Glomerular visceral epithelial cell (primary cell): ENCODE data around the gene PAPPA2.

Experiments used
- DNase-seq: peaks from one replicate; pipeline ENCODE4 v3.0.0-alpha.2; 2016; ENCODE audit errors: extremely low spot score

Gene PAPPA2

DNA sequence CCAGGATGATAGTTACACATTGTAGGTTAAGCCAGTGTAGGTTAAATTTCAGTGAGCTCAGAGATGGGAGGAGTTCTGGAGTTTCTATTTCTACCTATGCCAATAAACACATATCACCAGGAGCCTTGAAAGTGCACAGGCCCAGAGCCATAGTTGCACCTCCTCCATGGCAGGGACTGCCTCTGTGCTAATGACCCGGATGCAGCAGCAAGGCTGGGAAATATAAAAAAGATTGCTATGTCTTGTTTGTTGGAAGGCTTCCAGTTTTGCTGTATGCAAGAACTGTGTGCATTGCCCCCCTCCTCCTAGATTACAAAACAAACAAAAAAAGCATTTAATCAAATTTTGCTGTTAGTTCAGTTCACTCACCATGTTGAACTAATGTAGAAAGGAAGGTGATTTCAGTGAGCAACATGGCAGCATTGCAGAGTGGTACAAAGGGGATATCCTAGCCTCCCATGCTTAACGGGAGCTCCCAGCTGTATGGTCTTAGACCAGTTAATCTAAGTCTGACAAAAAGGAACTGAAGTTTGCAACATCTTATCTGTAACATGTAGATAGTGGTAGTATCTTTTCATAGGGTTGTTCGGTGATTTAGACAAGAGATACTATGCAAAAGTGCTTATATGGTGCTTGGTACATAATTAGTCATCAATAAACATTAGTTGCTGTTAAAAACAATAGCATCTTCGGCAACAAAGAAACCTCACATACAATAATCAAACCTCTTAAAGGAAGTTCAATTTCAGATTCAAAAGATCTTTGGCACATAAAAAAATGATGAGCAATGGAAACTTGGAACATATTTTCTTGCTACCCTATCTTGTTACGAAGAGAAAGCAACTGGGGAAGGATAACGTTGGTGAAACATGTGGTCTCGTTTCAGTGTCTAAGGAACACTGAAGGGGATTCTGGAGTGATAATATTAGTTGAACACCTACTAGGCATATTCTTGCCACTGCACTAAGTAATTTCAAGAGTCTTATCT lies 392.1 kb downstream of the PAPPA2 start:
- no peak for DNase-seq

DNA sequence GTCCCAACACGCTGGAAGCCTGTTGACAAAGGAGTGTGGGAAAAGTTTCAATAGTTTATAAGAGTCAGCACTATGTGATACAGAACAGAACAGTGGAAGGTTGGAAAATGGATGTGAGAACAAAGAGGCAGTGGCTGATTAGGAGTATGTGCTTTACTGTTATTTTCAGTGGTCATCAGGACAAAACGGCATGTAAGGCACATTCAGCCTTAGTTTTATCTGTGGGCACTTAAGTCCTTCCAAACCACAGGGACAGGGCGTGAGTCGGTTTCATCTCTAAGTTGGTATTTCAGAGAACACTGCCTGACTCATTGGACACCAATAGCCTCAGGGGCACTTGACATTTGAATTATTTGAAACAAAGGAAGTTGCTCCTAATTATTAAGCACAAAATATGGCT lies 394.7 kb downstream of the PAPPA2 start:
- DNase-seq = no peak

DNA sequence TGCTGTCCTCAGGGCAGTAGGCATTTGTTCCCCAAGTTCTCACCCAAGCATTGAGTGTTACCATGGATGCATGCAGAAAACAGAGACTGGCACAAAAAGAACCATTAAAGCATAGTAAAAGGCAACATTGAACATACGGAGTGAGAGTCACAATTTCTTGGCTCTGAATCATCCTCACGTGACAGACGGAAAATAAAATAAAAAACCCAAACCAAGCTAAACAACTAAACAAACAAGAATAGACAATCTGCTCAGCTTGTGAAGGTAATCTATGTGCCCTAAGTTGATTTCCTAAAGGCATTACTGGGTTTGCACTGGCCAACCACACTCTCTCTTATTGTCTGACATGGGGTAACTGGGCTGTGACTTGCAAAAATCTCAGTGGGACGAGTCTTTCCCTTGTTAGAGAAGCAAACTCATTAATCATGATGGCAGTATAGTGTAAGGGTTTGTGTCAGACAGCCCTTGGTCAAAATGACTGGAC lies 395.5 kb downstream of the PAPPA2 start:
- no peak for DNase-seq

DNA sequence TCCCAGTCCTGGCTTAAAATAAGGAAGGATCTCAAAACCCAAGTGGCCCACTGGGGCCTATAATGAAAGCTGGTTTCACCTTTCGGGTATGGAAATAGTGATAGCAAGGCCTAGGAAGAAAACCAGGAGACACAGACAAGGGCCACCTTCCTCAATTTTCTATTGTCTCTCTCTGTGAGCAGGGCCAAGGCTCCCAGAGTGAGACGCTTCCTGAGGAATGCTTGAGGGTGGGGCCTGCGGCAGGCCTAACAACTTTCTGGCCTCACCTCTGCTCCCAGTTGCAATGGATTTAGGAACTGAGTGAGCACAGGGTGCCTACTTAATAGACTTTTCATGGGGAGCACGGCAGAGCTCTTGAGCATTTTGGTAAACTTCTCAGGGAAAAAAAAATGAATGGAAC lies 400.6 kb downstream of the PAPPA2 start:
- DNase-seq = no peak

DNA sequence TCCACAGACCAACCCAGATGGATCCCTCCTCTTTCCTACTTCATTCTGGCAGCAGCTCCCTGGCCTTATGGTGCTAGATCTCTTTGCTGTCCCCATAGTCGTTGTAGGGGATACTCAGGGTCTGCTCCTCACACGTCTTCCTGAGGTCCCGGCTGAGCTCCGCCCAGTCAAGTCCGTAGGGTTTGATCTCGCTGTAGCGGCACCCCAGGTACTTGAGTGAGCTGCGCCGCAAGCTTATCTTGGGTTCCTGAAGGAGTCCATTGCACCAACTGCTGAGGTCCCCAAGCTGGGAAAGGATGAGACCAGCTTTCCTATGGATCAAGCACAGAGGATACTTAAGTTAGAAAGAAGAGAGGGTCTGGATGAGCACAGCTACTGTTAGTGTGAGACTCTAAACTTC lies 401.2 kb downstream of the PAPPA2 start:
- no peak for DNase-seq

DNA sequence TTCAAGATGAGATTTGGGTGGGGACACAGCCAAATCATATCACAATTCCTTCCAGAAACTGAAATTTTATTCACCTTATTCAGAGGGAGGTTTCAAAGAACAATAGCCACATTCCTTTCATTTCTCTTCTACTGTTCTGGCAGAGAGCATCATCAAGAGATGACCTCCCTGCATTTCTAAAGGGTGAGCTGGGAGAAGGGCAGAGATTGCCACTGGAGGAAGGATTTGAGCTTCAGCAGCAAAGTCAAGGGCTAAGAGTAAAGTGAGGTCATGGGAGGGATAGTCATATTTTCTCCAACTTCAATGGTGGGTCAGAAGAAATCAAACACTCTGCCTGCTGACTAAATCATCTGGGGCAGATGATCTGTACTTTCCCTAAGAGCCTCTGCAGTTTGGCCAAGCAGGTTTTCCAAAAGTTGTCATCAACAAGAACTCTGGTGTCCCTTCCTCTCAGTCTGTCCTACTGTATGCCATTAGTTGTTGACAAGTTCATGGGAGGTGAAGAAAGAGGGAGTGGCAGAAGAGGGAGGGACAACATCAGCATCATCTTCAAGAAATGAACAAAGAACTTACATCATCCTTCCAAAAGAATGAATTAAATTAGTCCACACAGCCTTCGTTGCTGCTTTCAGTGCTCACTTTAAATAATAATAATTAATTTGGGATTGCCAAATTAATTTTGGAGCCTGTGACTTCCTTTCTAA lies 403.2 kb downstream of the PAPPA2 start:
- no peak for DNase-seq

DNA sequence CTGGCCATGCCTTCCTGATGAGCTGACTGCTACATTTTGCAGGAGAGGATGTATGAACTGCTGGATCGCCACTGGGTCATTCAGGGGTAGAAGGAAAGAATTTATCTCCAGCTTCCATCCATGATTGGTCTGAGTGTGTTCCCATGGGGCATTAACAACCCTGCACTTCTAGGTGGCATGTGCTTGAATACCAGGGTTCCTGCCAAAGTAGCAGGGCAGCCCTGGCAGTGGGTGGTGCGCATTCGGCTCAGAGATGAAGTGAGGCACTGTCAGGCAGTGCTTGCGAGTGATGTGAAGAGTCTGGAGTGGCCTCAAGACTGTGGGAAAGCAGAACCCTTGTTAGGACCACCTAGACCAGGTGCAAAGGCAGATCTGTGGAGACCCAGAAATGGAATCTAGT lies 406.6 kb downstream of the PAPPA2 start:
- DNase-seq = no peak

DNA sequence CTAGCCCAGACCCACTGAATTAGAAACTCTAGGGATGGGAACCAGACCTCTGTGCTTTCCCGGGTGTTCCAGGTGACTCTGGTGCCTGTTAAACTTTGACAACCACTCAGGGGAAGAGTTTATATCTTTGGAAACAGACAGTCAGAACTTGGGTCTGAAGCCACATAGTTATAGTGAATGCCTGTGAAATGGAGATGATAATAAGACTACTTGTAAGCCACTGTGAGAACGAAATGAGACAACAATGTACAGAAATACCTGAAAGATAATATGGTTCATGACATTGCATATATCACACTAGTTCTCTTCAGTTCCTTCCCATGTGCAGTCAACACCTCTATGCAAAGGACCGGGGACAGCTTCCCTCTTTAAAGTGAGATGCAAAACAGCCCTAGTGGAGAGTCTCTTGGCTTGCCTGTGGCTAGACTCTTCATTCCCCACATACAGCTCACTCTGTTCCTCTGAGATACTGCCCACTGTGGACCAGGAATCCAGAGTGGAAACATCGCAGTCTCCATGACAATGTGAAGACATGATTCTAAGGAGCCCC lies 414.1 kb downstream of the PAPPA2 start:
- no peak for DNase-seq

DNA sequence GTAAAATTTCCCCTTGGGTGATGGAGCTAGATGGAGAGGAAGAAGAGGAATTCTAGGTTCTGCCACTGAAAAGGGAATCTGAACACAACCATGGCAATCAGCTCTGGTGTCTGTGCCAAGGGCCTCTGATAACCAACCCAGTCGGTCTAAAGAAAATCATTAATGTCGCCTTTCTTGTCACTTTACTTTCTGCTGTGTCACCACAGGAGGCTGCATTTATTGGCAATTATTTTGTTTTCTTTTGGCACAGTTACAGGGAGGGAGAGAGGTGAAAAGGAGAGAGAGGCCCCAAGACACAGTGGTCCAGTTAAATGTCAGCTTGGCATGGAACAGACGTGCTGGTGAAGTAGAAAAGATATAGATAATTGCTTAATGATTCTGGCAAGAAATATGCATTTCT lies 414.6 kb downstream of the PAPPA2 start:
- DNase-seq = no peak

DNA sequence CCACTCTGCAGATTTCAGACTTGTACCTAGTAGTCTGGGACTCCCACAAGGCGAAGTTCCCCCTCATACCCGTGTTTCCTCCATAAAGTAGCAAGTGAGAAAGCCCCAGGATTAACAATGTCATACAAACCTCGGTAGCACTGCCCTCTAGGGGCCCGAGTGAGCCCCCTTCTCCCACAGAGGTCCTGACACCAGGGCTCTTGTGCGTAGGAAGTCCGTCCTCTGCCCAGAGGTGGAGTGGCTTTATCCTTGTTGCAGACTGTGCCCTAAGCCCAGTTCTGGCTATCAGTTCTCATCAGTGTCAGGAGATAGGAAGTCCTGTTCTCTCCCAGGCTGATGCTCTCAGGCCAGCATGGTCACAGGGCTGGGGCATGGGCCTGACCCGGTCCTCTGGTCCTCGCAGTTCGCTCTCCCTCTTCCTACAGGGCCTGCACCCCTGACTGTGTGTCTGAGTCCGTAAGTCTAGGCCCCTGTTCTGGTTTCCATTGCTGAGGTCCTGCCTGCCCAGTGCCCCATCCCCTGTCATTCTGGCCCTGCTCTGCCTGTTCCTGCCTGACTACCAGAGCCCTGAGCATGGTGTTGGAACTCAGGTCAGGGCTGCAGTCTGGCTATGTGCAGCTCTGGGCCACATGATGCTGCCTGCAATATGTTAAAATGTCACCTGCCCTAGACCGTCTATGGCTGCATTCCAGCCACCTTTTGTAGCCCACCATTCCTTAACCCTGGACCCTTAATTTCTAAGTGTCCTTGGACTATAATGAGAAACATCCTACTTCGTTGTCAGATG lies 416.0 kb downstream of the PAPPA2 start:
- no peak for DNase-seq

DNA sequence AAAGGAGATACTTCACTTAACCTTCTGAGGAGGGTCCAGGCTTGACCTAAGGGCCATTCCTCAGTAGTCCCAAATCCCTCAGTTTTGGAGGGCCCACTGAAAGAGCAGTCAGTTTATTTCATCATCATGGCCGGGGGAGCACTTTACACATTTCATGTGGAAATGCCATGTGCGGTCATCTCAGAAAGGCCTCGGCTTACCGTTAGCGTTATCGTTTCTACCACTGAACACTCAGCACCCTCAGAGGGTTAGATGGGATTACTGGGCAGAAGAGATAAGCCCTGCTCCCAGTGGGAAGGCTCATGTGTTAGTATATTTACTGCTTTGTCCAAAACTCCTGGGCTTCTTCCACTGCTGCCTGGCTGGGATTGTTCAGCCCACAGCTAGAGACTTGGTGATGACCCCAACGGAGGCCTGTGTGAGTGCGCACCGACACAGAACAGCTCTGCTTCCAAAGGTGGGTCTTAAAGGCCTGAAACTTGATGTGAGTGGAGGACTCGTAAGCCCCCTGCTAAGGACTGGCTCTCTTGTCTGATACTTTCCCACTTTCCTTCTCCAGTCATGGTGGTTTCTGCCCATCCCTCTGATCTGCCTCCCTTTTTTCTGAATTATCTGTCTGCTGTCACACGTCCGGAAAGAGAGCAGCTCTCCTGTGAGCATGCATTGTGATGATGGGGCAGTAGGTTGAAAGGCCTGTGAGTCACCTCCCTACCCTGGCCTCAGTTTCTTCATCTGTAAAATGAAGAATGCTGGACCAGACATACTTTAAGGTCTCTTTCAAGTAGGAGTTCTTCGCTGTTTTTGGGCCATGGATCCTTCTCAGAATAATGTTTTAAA lies 417.0 kb downstream of the PAPPA2 start:
- no peak for DNase-seq

DNA sequence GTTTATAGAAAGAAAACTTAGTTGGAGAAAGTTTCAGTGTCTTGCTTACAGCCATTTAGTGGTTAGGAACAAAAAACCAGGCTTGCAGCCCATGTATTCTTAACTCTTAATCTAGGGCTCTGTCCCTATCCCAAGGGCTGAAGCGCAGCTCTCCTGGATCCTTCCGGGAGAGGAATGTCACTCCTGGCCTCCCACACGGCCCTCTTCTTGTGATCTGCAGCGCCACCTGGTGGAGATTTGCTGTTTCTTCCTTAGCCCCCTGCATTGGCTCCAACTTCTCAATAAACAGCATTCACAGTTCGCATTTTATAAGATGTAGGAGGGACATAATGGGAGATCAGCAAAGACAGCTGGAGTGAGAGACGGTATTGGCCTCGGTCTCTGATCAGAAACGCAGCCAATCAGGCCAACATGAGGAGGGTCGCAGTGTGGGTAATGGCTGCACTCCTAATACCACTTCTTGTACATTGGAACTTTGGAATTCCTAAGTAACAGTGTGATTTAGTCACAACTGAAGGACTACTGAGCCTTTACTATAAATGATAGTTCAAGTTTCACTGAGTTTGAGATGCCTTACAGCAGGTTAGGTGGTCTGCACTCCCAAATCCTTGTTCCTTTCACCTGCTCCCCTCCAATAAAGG lies 418.1 kb downstream of the PAPPA2 start:
- DNase-seq = peak; percentile 63

DNA sequence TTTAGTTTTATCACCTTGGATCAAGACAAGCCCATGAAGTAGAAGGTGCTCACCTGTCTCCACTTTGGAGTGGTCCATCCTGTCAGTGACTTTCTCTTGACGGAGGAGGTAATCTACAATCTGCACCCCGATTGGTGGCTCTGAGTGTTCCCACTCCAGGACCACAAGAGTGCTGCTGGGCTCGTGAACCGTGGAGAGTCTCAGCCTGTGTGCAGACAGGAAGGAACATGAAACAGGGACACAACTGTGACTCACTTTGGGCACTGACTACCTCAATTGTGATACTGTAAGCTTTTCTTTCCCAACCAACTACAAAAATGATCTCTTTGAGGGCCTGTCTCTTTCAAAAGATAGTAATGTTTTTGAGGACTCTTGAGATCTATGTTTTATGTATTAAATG lies 421.3 kb downstream of the PAPPA2 start:
- no peak for DNase-seq

DNA sequence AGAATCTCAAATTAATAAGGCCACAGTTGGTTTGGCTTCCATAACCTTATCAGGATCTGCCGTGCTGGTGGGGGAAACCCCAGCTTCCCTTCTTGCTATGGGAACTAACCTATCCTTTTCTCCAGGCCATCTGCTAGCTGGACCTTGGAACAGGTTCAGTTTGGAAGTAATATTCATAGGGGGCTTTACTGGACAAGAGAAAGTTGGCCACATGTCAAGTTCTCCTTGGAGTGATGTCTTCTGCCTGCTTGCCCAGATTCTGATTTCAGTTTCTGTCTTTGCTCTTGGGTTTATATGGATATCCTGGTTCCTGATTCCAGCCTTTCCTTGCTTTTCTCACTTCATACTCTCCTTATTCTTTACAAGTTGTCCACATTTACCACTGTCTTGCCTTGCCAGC lies 421.9 kb downstream of the PAPPA2 start:
- no peak for DNase-seq

DNA sequence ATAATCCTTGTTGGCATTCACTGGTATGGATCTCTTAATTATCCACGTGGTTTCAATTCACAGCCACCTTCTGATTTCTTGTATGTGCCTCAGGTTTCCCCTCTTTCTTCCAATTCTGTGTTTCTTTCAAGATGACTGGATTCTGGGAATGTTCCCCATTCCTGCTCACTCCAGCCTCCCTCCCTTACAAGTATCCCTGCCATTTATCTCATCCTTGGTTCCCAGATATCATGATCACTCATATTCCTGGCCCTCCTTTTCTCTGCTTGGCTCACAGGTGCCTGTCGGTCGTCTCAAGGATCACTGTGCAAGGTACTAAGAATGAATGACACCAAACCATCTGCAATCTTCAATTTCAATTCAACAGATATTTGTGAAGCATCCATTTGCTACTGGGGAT lies 422.4 kb downstream of the PAPPA2 start:
- DNase-seq = no peak

DNA sequence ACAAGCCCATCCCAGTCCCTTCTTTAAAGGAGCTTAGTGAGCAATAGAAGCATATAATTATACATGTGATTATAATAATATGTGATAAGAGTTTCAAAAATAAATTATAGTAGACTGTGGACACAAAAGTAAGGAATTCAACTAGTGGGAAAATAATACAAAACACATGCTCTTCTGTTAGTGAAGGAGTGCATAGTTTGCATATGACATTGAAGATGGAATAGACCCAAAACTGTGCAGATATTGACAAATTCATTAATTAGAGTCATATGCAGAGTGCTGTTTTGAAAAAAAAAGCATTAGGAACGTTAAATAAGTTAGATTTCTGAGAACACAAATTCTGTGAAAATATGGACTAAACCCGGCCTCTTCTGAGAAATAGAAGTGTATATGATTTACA lies 422.8 kb downstream of the PAPPA2 start:
- DNase-seq = no peak

DNA sequence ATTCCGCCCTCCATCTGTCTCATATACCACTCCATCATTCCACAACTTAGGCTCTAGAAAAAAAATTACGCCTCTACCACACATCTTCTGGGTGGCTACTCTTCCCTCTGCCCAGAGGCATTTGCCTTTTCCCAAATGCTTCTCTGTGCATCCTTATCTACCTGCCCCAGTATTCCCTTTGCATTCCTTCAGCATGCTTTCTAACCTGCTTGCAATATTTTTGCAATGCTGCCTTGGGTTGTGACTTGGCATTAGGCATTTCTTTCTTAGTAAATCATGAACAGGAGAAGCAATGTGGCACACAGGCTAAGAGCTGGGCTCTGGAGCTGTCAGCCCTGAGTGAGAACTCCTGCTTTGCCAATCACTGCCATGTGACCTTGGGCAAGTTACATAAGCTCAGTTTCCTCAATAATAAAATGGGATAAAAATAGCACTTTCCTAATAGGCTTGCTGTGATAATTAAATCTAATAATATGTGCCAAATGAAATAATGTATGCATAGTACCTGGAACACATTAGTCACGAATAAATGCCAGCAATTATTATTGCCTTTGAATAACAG lies 425.6 kb downstream of the PAPPA2 start:
- DNase-seq = no peak

DNA sequence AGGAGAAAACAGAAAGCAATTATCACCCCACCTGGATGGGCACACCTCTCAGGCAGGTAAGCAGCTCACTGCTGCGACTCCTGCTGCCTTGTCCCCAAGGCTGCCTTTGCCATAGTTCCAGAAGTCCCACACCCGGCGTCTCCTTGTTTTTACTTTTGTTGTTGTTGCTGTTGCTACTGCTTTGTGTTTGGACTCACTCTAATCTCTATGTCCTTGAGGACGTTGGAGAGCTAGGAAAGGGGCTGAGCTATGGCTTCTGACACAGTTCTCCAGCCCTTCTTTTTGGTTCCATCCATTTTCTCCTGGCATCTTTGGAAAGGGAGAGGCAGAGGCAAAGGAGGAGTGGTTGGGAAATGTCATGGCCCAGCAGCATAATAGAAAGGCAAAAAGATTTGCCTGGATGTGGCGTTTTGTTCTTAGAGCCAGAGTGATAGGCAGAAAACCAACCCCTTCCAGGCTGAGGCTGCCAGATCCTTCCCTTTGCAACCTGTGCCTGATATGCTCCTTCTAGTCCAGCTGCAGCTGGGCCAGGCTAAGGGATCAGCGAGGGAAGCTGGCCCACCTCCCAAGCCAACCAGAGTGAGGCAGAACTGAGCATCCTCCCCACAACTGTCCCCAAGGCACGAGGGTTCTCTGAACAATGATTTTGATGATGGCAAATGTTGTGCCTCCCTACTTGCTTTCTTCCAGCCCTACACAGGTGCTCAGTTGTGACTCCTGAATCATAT lies 430.8 kb downstream of the PAPPA2 start:
- no peak for DNase-seq

DNA sequence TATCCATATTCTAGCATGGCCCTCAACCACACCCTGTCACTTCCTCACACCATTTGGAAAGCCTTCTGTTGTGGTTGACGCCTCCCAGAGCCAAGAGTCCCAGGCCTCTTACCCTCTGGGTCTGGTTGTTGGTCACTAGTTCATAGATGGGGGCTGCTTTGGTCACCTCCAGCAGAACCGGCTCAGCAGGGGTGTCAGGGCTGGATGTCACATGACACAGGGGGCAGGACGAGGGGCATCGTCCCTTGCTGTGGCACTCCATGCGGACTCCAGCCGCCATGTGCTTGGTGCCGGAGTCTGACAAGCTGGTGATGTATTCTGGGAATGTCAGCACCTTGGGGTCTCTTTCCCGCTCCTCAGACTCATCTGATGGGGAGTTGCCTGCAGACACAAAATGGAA lies 431.5 kb downstream of the PAPPA2 start:
- DNase-seq = no peak
